GM18520 (cell line): ENCODE measurements around the gene BRAT1.

Source experiments
- ATAC-seq: cut with Tn5 transposase; IDR thresholded peaks from one replicate; pipeline ENCODE4 v1.9.1; 2021; ENCODE audit not compliant: unreplicated experiment

The BRAT1 gene

DNA sequence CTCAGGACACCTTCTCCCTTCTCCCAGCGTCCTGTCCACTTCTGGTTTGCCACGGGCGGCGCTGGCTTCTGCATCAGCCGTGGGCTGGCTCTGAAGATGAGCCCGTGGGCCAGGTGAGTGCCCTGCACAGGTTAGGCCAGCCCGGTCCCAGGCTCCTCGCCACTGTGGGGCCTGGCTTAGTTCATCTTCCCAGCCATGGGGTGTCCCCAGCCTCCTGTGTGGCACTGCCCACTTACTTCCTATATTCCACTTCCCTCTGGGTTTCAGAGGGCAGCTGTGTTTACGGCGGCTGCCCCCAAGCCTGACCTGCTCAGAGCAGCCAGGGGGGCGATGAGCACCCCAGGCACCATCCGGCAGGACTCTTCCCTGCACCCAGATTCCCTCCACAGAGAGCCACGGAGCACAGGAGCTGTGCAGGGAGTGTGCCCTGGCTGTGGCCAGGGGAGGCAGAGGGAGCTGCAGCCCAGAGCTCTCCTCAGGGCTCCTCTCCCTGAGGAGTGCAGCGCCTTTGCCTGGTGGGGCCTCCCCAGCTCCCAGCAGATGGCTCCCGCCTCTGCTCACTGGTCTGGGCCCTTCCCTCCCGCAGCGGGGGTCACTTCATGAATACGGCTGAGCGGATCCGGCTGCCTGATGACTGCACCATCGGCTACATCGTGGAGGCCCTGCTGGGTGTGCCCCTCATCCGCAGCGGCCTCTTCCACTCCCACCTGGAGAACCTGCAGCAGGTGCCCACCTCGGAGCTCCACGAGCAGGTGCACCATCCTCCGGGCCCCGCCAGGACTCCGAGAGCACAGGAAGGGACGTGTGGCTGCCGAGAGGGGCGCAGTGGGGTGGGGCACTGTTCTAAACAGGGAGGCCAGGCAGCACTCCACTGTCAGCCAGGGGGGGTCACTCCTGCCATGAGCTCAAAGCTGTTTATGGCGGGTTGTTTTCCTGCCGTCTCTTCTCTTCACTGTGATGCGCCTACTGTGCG, 29.4 kb downstream of the BRAT1 start:
- ATAC-seq, result no peak

DNA sequence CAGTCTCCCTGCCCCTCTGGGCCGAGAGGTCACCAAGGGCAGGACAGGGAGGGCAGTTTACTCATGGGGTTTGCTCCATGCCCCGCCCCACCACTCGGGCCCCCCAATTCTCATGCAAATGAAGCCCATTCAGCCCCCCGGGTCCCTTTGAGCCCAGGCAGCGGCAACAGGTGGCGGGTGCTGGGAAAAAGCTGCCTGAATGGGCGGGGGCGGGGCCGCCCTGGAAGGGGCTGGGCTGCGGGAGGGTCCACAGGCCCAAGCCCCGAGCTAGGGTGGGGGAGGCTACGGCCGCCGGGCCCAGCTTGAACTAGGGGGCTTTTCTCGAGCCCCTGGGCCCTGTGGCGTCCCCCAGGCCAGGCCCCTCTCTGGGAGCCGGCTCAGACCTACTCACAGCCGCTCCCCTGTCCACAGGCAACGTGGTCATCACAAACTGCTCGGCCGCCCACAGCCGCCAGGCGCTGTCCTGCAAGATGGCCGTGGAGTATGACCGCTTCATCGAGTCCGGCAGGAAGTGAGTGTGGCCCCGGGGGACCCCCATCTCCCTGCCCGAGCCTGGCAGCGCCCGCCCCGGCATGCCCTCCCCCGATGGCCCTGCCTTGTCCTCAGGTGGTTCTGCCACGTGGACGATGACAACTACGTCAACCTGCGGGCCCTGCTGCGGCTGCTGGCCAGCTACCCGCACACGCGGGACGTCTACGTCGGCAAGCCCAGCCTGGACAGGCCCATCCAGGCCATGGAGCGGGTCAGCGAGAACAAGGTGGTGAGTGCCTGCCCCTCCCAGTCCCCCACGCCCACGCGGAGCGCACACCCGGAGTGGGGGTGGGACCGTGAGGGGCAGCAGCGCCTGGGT, 30.3 kb downstream of the BRAT1 start:
- no peak for ATAC-seq

DNA sequence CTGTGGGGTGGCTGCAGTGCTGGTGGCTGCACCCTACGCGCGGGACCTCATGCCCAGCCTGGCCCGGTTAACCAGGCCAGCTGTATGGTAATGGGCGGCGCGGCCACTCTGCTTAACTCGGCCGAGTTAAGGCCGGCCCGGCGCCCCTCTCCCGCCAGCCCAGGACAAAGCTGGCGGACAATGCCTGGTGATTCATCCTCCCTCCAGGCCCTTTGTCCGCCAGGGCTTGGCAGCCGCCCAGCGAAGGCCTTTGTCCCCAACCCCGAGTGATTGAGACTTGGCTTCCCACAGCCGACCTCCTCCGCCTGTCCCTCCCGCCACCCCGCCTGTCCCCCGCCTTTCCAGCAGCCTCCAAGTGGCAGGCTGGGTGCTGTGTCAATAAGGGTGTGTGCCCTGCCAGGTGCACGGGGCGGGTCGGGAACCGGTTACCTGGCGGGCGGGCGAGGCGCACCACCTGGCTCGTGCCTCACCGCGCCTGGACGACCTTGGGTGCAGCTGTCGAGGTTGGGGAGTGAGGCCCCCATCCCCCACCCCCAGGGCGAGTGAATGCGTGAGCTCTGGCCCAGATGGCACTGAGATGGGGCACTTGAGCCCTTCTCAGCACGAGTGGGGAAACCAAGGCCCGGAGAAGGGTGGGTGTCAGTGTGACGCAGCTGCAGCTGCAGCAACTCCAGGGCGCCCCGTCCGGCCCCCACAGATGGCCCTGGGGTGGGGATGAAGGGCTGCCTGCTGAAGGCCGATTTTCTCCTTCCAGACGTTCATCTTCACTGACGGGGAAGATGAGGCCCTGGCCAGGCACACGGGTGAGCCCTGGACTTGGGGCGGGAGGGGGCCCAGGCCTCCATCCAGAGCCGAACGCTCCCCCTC, 31.1 kb downstream of the BRAT1 start:
- ATAC-seq, result no peak

DNA sequence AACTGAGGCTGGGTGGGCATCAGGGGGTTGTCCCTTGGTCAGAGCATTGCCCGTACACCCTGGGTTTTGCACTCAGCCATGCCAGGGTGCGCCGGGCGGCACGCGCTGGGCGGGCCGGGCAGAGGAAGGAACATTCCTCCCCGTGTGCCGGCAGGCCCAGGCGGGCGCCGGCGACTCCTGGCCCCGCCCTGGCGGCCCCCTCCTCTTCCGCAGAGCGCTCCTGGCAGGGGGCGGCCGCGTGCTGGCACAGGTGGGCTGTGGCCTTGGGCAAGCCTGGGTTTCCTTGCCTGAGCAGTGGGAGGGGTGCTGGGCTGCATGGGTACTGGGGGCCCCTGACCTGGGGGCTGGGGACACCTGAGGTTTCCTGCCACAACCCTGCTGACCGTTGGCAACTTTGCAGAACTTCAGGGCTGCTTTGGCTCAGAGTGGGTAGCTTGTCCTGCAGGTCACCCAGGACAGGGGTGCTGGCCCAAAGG, 31.8 kb downstream of the BRAT1 start:
- ATAC-seq, result no peak

DNA sequence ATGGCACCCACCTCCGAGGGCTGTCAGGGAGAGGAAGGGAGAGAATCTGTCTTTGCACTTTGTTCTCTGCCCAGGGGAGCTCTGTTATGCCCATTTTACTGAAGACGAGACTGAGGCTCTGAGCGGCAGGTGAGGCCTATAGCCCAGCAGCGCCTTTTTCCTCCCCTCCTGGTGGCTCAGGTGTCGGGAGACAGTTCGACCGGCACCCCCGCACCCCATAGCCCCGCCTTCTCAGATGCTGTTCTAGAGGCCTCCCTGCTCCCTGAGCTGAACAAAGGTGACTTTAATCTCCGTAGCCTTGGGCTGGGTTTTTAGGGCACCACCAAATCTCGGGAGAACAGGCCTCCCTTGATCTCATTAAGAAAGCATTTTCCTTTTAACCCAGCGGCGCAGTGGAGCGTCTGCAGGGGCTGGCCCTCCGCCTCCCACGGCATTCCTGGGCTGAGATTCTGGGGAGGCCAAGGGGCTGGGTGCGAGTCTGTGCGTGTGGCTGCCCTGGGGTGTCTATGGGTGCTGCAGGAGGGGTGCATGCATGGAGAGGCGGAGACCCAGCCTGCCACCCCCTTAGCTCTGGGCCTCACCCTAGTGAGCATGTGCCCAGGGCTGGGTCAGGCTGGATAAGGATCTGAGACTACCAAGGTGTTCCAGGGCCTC, 32.4 kb downstream of the BRAT1 start:
- no peak for ATAC-seq

DNA sequence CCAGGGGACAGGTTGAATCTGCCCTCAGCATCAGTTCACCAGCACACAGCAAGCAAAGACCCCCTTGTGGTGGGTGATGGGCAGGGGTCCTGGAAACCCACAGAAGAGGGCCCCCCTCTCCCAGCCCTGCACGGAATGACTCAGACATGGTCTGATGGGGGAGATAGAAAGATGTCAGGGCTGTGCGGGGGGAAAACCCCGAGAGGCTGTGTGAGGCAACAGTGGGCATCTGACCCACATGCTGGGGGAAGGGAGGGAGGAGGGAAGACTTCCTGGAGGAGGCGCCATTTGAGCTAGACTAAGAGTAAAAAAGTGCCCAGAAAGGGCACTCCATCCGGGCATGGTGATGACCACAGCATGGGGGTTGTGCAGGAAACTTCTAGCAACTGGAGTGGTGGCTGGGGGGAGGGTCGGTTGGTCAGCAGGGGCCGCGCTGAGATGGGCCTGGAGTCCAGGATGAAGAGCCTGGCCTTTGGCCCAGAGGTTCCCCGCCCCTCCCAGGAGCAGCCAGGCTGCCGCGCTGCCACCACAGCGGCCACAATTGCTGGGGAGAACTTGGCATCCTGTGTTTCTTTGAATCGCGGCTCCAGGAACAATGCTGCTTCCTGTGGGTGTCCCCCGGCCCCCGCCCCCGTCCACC, 33.3 kb downstream of the BRAT1 start:
- ATAC-seq, result no peak

DNA sequence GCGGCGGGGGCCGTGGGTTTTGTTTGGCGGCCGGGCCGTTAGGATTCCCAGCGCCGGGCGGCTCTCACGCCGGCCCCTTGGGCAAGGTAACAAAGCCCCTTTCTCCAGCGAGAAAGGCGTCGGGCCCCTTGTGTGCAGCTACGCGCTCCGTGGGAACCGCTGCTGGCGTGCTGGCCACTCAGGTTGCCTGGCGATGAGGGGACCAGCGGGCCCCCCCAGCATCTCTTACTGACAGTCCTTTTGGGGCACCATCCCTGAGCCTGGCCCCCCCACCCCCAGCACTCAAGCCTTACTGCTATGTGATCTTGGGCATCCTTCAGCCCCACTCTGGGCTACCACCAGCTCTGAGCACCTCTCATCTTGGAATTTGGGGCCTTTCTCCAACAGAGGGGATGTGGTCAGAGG, 34.0 kb downstream of the BRAT1 start:
- no peak for ATAC-seq

DNA sequence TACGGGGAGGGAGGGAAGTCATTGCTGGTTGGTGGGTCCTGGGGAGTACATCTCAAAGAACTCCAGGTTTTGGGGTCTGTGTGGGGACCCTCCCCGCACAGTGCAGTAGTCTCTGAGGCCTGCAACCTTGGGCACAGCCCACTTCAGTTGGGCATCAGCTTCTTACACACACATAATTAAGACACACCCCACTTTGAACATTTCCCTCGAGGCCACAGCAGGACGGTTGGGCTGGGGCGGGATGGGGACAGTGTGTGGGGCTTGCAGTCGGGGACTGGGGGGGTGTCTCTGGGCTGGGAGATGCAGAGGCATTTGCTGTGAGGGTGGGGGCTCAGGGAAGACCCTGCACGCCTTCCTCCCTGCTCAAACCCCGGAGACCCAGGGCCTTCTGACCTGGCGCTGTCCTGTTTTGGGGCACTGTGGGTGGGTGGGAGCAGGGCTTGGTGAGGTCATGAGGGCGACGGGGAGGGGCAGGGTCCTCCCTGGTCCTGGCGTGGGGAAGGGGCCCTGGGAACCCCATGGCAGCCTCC, 34.5 kb downstream of the BRAT1 start:
- no peak for ATAC-seq

DNA sequence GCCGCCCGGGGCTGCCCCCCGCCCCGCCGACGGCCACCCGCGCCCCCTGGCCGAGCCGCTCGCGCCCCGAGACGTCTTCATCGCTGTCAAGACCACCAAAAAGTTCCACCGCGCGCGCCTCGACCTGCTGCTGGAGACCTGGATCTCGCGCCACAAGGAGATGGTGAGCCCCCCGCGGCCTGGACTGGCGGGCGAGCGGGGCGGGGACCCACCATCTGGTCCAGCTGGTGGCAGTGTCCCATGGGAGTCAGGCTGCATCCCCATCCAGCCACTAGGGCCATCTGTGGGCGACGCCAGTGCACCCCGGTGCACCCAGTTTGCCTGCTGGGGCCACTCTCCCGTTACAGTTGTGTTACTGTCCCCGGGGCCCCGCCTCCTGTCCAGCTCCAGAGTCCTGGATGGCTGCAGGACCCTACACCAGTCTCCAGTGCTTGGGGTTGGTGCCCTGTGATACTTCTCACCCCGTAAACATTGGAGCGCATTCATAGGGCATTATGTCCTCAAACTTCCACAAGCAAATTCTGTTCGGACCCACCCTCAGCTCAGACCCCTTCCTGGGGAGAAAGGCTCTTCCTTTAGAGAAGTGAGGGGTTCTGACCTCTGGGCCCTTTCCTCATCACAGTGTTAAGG, 35.1 kb downstream of the BRAT1 start:
- no peak for ATAC-seq

DNA sequence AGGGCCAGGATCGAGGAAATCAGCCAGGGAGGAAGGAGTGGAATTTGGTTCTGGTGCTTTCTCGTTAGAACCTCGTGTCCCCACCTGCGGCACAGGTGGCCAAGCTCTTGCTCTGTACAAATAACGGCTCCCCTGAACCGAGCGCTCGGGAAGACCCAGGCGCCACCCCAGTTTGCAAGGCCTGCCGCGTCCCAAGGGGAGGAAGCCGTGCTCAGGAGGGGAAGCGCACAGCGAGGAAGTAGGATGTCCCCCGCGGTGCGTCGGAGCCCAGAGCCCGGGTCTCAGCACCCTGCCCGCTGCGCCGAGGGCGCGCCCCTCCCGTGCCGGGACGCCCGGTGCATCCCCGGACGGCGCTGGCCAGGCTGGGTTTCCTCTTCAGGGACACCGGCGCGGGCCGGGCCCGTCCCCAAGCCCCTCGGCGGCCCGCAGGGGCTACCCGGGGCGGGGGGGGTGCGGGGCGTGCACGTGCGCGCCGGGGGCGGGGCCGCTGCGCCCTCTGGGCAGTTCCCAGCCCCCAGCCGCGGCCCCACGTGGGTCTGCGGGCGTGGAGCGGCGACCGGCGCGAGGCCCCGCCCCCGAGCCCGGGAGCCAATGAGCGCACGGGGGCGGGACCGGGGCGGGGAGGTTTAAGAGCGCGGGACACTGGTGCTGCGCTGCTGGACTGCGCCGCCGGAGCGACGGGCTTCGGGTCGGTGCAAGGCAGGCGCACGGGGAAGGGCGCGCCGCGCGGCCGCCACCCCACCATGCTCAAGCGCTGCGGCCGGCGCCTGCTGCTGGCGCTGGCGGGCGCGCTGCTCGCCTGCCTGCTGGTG, 36.0 kb downstream of the BRAT1 start, which contains the start of gene LFNG:
Gene LFNG (plus strand): TSS at position 656 of the 812 bp plus-strand sequence. CDS start 88 bp downstream, at position 744.
- ATAC-seq, result peak; percentile 84

DNA sequence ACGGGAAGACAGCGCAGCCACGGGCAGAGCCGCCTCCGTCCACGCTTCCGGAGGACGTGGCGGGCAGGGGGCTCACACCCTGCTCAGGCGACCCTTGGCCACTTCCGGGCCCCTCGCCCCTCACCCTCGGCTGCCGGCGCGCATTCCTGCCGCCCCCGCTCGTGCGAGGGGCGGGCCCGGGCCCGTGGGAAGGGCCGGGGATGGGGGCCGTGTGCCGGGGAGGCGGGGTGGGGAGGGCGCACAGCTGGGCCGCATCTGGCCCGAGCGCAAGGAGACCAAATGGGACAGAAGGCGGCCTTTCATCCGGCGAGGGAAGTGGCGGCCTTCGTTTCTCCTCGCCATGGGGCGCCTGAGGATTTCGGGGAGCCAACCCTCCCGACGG, 36.6 kb downstream of the BRAT1 start:
- no peak for ATAC-seq

DNA sequence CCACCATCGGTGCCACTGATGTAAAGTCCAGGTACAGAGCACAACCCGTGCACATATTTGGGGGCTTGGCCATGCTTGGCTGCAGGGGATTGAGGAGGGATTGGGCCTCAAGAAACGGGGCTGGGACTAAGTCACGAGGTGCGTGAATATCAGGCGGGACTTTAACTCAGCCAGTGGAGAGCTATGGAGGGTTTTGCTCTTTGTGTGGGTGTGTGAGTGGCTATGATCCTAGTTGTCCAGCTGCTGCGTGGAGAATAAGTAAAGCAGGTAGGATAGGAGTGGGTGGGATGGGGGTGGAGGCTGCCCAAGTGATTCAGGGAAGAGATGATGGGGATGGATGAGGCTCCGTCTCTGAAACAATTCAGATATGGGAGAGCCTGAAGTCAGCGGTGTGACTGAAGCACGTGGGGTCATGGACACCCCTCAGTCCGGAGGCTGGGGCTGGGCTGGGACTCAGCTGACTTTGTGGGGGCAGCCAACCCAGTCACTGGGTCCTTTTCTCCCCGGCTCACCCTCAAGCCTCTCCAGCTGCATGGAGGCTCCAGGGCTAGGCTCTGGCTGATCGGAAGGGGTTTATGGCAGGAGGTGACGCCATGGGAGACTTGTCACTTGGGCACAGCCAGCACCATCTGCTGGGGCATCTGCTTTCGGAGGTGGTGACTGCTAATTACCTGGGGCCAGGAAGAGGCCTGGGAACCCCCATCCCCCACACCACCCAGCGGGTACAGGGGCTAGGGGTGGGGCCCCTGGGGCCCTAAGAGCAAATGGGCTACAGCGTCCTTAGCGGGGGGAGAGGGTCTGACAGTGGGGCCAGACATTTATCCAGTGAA, 37.4 kb downstream of the BRAT1 start:
- no peak for ATAC-seq

DNA sequence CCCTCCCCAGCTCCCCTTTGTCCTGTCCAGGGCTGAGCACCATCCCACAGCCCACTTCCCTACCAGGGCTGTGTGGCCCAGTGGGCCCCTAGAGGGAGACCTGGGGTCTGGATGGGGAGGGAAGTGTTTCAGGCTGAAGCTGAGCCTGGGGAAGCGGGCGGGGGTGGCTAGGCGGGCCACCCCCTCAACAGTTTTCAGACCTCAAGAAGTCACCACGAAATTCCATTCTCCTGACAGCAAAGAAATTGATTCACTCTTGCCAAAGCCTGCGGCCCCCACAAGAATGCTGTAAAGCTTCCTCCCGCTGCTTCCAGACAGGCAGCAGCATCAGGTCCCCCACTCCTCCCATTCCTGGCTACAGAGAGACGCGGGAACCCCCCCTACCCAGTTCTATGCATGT, 38.3 kb downstream of the BRAT1 start:
- no peak for ATAC-seq

DNA sequence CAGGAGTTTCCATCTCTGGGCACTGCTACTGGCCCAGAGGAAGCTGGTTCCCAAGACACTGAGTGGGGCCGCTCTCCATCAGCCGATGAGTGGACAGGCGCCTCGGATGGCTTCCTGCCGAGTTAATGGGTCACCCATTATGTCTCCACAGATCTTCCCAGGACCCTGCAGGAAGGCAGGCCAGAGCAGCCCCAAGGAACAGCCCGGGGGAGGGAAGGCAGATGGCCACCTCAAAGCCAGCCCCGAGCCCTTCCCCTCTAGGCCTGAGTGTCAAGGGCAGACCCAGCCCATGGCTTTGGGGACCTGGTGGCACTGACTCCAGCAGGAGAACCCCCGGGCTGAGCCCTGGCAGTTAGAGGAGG, 39.1 kb downstream of the BRAT1 start:
- ATAC-seq, result no peak

DNA sequence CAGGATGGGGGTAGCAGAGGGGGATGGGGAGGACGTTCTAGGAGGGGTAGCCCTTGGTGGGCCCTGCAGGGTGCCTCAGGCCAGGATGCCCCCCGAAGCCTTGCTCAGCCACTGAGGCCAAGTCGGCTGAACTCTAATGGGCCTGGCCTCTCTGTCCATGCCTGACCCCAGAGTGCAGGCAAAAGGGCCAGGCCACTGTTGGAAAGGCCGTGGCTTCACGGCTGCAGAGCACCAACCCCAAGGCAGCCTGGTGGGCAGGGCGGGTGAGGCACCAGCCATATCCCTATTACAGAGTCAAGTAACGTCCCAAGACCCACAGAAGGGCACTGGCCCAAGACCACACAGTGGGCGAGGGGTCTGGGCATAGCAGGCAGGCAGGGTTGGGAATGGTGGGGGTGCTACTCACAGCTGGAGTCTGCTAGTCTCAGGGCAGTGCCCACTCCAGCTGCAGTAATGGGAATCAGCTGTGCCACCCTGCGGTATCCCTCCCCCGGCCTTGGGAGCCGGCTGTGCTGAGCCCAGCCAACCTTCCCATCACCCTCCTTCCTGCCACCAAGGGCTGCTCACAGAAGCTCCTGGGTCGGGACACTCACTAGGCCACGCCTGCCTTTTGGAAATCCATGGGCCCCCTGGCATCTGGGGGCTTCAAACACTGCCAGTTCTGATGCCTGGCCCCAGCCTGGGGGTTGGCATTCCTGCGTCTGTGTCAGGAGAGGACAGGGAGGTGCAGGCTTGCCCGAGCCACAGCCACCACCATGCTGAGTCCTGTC, 39.7 kb downstream of the BRAT1 start:
- no peak for ATAC-seq
